ENCODE measurements around the gene GPR35. TPM values are rescaled to one million over a fixed set of nuclear protein-coding genes. Genes with fewer than 3 reads are reported as not detected.

GPR35 gene
- total and polyA plus RNA-seq, 2 of the 13 experiments (the other 11 are each of a cell fraction or from before 2014, with no cell fraction given), result 27.1 to 44.2 TPM

DNA sequence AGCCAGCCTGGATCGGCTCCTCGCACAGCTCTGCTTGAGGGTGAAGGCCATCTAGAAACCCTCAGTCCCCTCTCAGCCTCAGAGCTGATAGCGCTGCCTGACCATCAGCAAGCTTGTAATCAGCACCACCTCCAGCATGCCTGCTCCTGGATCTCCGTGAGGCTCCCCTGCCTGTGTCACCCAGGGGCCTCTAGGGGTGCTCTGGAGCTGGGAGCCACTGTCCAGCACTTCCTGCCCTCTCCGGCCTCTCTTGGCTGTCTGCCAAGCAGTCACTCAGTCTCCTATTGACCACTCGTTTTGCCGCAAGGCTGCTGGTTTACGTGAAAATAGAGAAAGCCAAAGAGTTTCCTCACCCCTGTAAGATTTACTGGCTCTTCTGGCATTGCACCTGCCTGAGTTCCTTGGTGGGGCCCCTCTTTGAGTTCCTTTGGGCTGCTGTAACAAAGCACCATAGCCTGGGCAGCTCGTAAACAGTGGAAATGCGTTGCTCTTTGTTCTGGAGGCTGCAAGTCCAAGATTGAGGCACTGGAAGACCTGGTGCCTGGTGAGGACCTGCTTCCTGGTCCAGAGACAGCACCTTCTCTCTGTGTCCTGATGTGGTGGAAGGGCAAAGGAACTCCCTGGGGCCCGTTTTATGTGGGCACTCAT lies 20.9 kb upstream of the GPR35 start (continued):
- TF ChIP-seq ZNF572 (CRISPR knock-in tag; IDR thresholded peaks at IDR 0.05), result no peak; the same call in 1 of the 2 replicates
- TF ChIP-seq, protein P1, sequence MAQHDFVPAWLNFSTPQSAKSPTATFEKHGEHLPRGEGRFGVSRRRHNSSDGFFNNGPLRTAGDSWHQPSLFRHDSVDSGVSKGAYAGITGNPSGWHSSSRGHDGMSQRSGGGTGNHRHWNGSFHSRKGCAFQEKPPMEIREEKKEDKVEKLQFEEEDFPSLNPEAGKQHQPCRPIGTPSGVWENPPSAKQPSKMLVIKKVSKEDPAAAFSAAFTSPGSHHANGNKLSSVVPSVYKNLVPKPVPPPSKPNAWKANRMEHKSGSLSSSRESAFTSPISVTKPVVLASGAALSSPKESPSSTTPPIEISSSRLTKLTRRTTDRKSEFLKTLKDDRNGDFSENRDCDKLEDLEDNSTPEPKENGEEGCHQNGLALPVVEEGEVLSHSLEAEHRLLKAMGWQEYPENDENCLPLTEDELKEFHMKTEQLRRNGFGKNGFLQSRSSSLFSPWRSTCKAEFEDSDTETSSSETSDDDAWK (CRISPR knock-in tag; IDR thresholded peaks at IDR 0.05), result no peak
- TF ChIP-seq MEIS2 (CRISPR knock-in tag; IDR thresholded peaks at IDR 0.05), result peak; percentile 99
- no peak for TF ChIP-seq MYNN (CRISPR knock-in tag; IDR thresholded peaks at IDR 0.05; ENCODE audit: low read depth)
- TF ChIP-seq ZKSCAN8 (CRISPR knock-in tag; IDR thresholded peaks at IDR 0.05; ENCODE audit: borderline replicate concordance), result 0 out of 2 replicates have a peak, but pooled peaks have one; percentile 33
- TF ChIP-seq ZNF446 (CRISPR knock-in tag; IDR thresholded peaks at IDR 0.05), result no peak
- TF ChIP-seq DNMT3B (CRISPR knock-in tag; conservative IDR thresholded peaks at IDR 0.05), result 0 out of 2 replicates have a peak, but pooled peaks have one; percentile 46
- TF ChIP-seq, protein P2, sequence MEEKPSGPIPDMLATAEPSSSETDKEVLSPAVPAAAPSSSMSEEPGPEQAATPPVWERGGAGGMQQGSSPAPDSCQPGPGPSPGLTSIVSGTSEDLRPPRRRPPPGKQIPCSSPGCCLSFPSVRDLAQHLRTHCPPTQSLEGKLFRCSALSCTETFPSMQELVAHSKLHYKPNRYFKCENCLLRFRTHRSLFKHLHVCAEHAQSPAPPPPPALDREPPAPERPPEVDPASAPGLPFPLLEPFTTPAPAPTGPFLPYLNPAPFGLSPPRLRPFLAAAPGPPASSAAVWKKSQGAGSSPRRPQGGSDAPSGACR (CRISPR knock-in tag; IDR thresholded peaks at IDR 0.05), result 0 out of 2 replicates have a peak, but pooled peaks have one; percentile 40
- TF ChIP-seq, protein P3, sequence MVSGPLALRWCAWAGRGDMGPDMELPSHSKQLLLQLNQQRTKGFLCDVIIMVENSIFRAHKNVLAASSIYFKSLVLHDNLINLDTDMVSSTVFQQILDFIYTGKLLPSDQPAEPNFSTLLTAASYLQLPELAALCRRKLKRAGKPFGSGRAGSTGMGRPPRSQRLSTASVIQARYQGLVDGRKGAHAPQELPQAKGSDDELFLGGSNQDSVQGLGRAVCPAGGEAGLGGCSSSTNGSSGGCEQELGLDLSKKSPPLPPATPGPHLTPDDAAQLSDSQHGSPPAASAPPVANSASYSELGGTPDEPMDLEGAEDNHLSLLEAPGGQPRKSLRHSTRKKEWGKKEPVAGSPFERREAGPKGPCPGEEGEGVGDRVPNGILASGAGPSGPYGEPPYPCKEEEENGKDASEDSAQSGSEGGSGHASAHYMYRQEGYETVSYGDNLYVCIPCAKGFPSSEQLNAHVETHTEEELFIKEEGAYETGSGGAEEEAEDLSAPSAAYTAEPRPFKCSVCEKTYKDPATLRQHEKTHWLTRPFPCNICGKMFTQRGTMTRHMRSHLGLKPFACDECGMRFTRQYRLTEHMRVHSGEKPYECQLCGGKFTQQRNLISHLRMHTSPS (CRISPR knock-in tag; IDR thresholded peaks at IDR 0.05; ENCODE audit: low read depth), result no peak
- no peak for TF ChIP-seq ZNF780A (CRISPR knock-in tag; IDR thresholded peaks at IDR 0.05)
- no peak for TF ChIP-seq TP53 (CRISPR knock-in tag; conservative IDR thresholded peaks at IDR 0.05)
- TF ChIP-seq EHMT2 (IDR thresholded peaks at IDR 0.05; ENCODE audit: borderline replicate concordance, low read depth, low read length), result no peak; the same call in 1 of the 2 replicates
- TF ChIP-seq ZNF263 (CRISPR knock-in tag; IDR thresholded peaks at IDR 0.05), result peak; percentile 54
- peak; percentile 85 for TF ChIP-seq GATAD2A (CRISPR knock-in tag; IDR thresholded peaks at IDR 0.05)
- TF ChIP-seq, protein P4, sequence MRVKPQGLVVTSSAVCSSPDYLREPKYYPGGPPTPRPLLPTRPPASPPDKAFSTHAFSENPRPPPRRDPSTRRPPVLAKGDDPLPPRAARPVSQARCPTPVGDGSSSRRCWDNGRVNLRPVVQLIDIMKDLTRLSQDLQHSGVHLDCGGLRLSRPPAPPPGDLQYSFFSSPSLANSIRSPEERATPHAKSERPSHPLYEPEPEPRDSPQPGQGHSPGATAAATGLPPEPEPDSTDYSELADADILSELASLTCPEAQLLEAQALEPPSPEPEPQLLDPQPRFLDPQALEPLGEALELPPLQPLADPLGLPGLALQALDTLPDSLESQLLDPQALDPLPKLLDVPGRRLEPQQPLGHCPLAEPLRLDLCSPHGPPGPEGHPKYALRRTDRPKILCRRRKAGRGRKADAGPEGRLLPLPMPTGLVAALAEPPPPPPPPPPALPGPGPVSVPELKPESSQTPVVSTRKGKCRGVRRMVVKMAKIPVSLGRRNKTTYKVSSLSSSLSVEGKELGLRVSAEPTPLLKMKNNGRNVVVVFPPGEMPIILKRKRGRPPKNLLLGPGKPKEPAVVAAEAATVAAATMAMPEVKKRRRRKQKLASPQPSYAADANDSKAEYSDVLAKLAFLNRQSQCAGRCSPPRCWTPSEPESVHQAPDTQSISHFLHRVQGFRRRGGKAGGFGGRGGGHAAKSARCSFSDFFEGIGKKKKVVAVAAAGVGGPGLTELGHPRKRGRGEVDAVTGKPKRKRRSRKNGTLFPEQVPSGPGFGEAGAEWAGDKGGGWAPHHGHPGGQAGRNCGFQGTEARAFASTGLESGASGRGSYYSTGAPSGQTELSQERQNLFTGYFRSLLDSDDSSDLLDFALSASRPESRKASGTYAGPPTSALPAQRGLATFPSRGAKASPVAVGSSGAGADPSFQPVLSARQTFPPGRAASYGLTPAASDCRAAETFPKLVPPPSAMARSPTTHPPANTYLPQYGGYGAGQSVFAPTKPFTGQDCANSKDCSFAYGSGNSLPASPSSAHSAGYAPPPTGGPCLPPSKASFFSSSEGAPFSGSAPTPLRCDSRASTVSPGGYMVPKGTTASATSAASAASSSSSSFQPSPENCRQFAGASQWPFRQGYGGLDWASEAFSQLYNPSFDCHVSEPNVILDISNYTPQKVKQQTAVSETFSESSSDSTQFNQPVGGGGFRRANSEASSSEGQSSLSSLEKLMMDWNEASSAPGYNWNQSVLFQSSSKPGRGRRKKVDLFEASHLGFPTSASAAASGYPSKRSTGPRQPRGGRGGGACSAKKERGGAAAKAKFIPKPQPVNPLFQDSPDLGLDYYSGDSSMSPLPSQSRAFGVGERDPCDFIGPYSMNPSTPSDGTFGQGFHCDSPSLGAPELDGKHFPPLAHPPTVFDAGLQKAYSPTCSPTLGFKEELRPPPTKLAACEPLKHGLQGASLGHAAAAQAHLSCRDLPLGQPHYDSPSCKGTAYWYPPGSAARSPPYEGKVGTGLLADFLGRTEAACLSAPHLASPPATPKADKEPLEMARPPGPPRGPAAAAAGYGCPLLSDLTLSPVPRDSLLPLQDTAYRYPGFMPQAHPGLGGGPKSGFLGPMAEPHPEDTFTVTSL (CRISPR knock-in tag; IDR thresholded peaks at IDR 0.05; ENCODE audit: borderline replicate concordance), result no peak
- TF ChIP-seq ZNF33A (CRISPR knock-in tag; IDR thresholded peaks at IDR 0.05; ENCODE audit: borderline replicate concordance), result no peak
- no peak for TF ChIP-seq MATR3 (CRISPR knock-in tag; IDR thresholded peaks at IDR 0.05)
- no peak for TF ChIP-seq ZNF577 (CRISPR knock-in tag; IDR thresholded peaks at IDR 0.05; ENCODE audit: borderline replicate concordance, low read depth)
- peak; percentile 82 for TF ChIP-seq ETV6 (CRISPR knock-in tag; conservative IDR thresholded peaks at IDR 0.05)
- TF ChIP-seq TMF1 (CRISPR knock-in tag; IDR thresholded peaks at IDR 0.05; ENCODE audit: low read depth), result no peak
- no peak for TF ChIP-seq ZNF253 (CRISPR knock-in tag; IDR thresholded peaks at IDR 0.05; ENCODE audit: borderline replicate concordance)
- TF ChIP-seq CHD2 (IDR thresholded peaks at IDR 0.05; ENCODE audit: low read depth, low read length), result no peak
